Parathyroid adenoma (tissue), 2 donors: ENCODE data around the gene MARCHF5.
A peak's percentile ranks its signal among the peaks of the same experiment; 100 is the strongest.

Experiments used
- H2AFZ ChIP-seq: fragments of 300-600 bp; sonication (generic); one replicate; pipeline ENCODE4 v1.7.0; 2017; ENCODE audit warnings: antibody characterized with exemption, mild to moderate bottlenecking
- H3K27ac ChIP-seq: fragments of 300-600 bp; sonication (generic); one replicate; pipeline ENCODE4 v1.7.0; 2017
- H3K27me3 ChIP-seq: fragments of 300-600 bp; sonication (generic); one replicate; pipeline ENCODE4 v1.7.0; 2017; ENCODE audit warnings: low read length; ENCODE audit not compliant: control insufficient read depth, insufficient read depth
- H3K36me3 ChIP-seq: fragments of 300-600 bp; sonication (generic); one replicate; pipeline ENCODE4 v1.7.0; 2017; ENCODE audit warnings: low read length; ENCODE audit not compliant: control insufficient read depth, insufficient read depth
- H3K4me1 ChIP-seq: fragments of 300-600 bp; sonication (generic); one replicate; pipeline ENCODE4 v1.7.0; 2017; ENCODE audit warnings: control low read depth
- H3K4me2 ChIP-seq: fragments of 300-600 bp; sonication (generic); one replicate; pipeline ENCODE4 v1.7.0; 2017; ENCODE audit warnings: low read length
- H3K4me3 ChIP-seq: fragments of 300-600 bp; sonication (generic); one replicate; pipeline ENCODE4 v1.7.0; 2017; ENCODE audit warnings: low read depth, low read length
- H3K79me2 ChIP-seq: fragments of 300-600 bp; sonication (generic); one replicate; pipeline ENCODE4 v1.7.0; 2017; ENCODE audit warnings: control low read depth
- H3K9ac ChIP-seq: fragments of 300-600 bp; sonication (generic); one replicate; pipeline ENCODE4 v1.7.0; 2017; ENCODE audit warnings: mild to moderate bottlenecking
- H3K9me3 ChIP-seq: fragments of 300-600 bp; sonication (generic); one replicate; pipeline ENCODE4 v1.7.0; 2017; ENCODE audit warnings: low read length; ENCODE audit not compliant: control insufficient read depth
- CTCF ChIP-seq: fragments of 300-600 bp; sonication (generic); IDR thresholded peaks from one replicate; pipeline ENCODE4 v1.7.0; 2017; ENCODE audit warnings: antibody characterized with exemption, mild to moderate bottlenecking
- donor health status: primary hyperparathyroidism.

Gene MARCHF5

GRCh38 chr10:92267343-92267742 lies 23.6 kb upstream of the MARCHF5 start:
- no peaks in the 10 kb centered on the region for H3K36me3 ChIP-seq
- H3K9me3 ChIP-seq, result no peaks in the 10 kb centered on the region
- H3K9ac ChIP-seq, result no peak overlapping the region
- no peak overlapping the region for H3K27ac ChIP-seq
- peaks cover 8% of the 10 kb centered on the region for H3K79me2 ChIP-seq
- peaks cover 3% of the 10 kb centered on the region for H3K4me1 ChIP-seq
- no peaks in the 10 kb centered on the region for H3K27me3 ChIP-seq
- H3K4me2 ChIP-seq, result no peak overlapping the region
- H3K4me3 ChIP-seq, result no peak overlapping the region
- H2AFZ ChIP-seq, result no peak overlapping the region
- no peak for TF ChIP-seq CTCF

DNA sequence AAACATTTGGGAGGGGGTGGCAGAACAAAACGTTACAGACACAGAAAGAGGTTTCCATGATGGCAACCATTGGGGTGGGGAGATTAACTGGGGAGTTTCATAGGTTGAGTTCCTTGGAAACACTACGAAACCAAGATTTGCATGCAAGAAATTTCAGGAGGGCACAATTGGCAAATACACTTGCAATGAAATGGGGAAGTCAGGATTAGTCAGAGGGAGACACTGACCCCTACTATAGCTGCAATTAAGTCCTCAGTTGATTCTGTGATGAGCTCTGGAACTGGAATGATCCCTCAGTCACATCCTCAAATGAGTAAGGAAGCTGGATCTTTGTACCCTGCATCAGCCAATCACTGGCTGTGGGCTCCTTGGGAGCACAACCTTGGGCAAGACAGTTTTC lies 22.2 kb upstream of the MARCHF5 start:
- H3K27me3 ChIP-seq, result no peaks in the 10 kb centered on the region
- no peak overlapping the region for H2AFZ ChIP-seq
- no peak overlapping the region for H3K4me3 ChIP-seq
- no peak for TF ChIP-seq CTCF
- no peaks in the 10 kb centered on the region for H3K9me3 ChIP-seq
- no peak overlapping the region for H3K27ac ChIP-seq
- H3K9ac ChIP-seq, result no peak overlapping the region
- H3K79me2 ChIP-seq, result peaks cover 5% of the 10 kb centered on the region
- H3K4me1 ChIP-seq, result peaks cover 3% of the 10 kb centered on the region
- H3K36me3 ChIP-seq, result no peaks in the 10 kb centered on the region
- no peak overlapping the region for H3K4me2 ChIP-seq

DNA sequence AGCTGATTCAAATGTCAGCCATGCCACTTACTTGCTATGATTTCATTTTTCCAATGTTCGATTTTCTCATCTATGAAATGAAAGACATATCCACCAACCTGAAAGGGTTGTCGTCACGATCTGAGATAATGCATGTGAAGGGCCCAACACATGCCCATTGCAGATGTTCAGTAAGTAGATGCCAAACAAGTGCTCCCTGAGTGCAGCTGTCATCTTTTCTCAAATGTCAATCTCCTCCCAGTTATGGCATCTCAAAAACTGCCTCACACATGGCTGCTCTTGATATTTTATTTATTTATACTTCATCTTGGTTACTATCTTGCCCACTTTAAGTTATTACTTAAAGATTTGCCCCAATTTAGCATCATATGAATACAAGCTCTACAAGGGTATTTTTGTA lies 16.9 kb upstream of the MARCHF5 start:
- H3K36me3 ChIP-seq, result no peaks in the 10 kb centered on the region
- H2AFZ ChIP-seq, result no peak overlapping the region
- no peak overlapping the region for H3K4me3 ChIP-seq
- H3K27me3 ChIP-seq, result no peaks in the 10 kb centered on the region
- H3K4me1 ChIP-seq, result no peaks in the 10 kb centered on the region
- H3K9ac ChIP-seq, result no peak overlapping the region
- H3K79me2 ChIP-seq, result peaks cover 2% of the 10 kb centered on the region
- no peak overlapping the region for H3K4me2 ChIP-seq
- H3K9me3 ChIP-seq, result no peaks in the 10 kb centered on the region
- H3K27ac ChIP-seq, result no peak overlapping the region
- TF ChIP-seq CTCF, result no peak

- Histone ChIP-seq H3K9me3 (no peaks in the 10 kb centered on the region), H3K27me3 (no peaks in the 10 kb centered on the region), H3K27ac (no peak overlapping the region), H2AFZ (no peak overlapping the region), H3K4me2 (no peak overlapping the region), H3K4me1 (no peaks in the 10 kb centered on the region), H3K9ac (no peak overlapping the region), H3K36me3 (no peaks in the 10 kb centered on the region), H3K4me3 (no peak overlapping the region), H3K79me2 (peaks cover 2% of the 10 kb centered on the region)
- TF ChIP-seq CTCF, result no peak
These were observed 11.8 kb upstream of the MARCHF5 start for GRCh38 chr10:92278996-92279696.

- Histone ChIP-seq H3K27ac (peak overlapping the region; percentile 57), H3K9me3 (no peaks in the 10 kb centered on the region), H3K36me3 (no peaks in the 10 kb centered on the region), H3K4me2 (no peak overlapping the region), H3K79me2 (peaks cover 24% of the 10 kb centered on the region), H3K4me3 (no peak overlapping the region), H3K27me3 (no peaks in the 10 kb centered on the region), H3K4me1 (no peaks in the 10 kb centered on the region), H2AFZ (no peak overlapping the region), H3K9ac (no peak overlapping the region)
- TF ChIP-seq CTCF, result no peak
These were observed 6.8 kb upstream of the MARCHF5 start for GRCh38 chr10:92284112-92284704.
